SU-DHL-6 (cell line): ENCODE data around the gene SAP30L.

Source experiments
- EZH2phosphoT487 ChIP-seq: fragments of 200-600 bp; sonication (generic), shearing (Covaris generic); conservative IDR thresholded peaks from 2 replicates; pipeline ENCODE4 v1.6.1; 2018; ENCODE audit warnings: mild to moderate bottlenecking, antibody characterized with exemption, low read length, moderate library complexity, mixed read lengths
- TF ChIP-seq, protein P1 (sequence below): fragments of 200-600 bp; sonication (generic); IDR thresholded peaks from one replicate; pipeline ENCODE4 v1.5.1; 2017; ENCODE audit warnings: antibody characterized with exemption, mild to moderate bottlenecking, low read length, moderate library complexity; ENCODE audit not compliant: insufficient read depth, poor library complexity, severe bottlenecking

DNA sequence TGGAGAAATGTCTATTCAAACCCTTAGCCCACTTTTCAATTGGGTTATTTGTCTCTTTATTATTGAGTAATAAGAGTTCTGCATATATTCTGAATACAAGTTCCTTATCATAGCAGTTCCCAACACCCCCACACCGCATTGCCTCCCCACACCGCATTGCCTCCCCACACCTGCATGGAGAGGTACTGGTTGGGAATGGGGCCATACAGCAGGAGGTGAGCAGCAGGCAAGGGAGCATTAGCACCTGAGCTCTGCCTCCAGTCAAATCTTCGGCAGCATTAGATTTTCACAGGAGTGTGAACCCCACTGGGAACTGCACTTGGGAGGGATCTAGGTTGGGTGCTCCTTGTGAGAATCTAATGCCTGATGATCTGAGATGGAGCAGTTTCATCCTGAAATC lies 10.6 kb upstream of the SAP30L start:
- TF ChIP-seq, protein P1, sequence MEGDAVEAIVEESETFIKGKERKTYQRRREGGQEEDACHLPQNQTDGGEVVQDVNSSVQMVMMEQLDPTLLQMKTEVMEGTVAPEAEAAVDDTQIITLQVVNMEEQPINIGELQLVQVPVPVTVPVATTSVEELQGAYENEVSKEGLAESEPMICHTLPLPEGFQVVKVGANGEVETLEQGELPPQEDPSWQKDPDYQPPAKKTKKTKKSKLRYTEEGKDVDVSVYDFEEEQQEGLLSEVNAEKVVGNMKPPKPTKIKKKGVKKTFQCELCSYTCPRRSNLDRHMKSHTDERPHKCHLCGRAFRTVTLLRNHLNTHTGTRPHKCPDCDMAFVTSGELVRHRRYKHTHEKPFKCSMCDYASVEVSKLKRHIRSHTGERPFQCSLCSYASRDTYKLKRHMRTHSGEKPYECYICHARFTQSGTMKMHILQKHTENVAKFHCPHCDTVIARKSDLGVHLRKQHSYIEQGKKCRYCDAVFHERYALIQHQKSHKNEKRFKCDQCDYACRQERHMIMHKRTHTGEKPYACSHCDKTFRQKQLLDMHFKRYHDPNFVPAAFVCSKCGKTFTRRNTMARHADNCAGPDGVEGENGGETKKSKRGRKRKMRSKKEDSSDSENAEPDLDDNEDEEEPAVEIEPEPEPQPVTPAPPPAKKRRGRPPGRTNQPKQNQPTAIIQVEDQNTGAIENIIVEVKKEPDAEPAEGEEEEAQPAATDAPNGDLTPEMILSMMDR: no peak
- TF ChIP-seq EZH2phosphoT487: no peak
